ENCODE measurements around the gene APOBEC4. TPM values are rescaled to one million over a fixed set of nuclear protein-coding genes. Genes with fewer than 3 reads are reported as not detected.
A peak's percentile ranks its signal among the peaks of the same experiment; 100 is the strongest.

APOBEC4 gene
- total and polyA plus RNA-seq, 2 experiments from 2014 or later: not detected

GRCh38 chr1:183673605-183674323 lies 20.6 kb upstream of the APOBEC4 start:
- H3K9me3 ChIP-seq (ENCODE audit: low read depth): no peaks in the 10 kb centered on the region
- peaks cover 15% of the 10 kb centered on the region; the same call in 1 of the 2 replicates for H3K79me2 ChIP-seq (ENCODE audit: insufficient read depth)
- in situ Hi-C loops (cut with MboI): no loop called here
- DNase-seq: no peak
- no peaks in the 10 kb centered on the region for H4K20me1 ChIP-seq (ENCODE audit: insufficient read depth)
- no peak overlapping the region for H3K9ac ChIP-seq
- H3K4me3 ChIP-seq: no peak overlapping the region
- TF ChIP-seq EZH2phosphoT487 (IDR thresholded peaks at IDR 0.05; ENCODE audit: insufficient read depth, low read depth) (no peak), EZH2 (IDR thresholded peaks at IDR 0.05; ENCODE audit: insufficient read depth, poor library complexity, severe bottlenecking) (no peak)
- H3K4me1 ChIP-seq (ENCODE audit: insufficient read depth): peaks cover 34% of the 10 kb centered on the region
- H3K27ac ChIP-seq: no peak overlapping the region
- 97 to 98% methylated on average over 2 of the region's 2 CpGs for WGBS, 2 experiments (ENCODE audit: low coverage in 1 of 2, low lambda C conversion rate in 2 of 2, missing lambda C conversion rate in 2 of 2)
- H3K9me2 ChIP-seq (ENCODE audit: insufficient read depth): no peaks in the 10 kb centered on the region
- H2AFZ ChIP-seq: no peak overlapping the region
- no peak overlapping the region for H3K4me2 ChIP-seq (ENCODE audit: unreplicated experiment)
- H3K36me3 ChIP-seq (ENCODE audit: low read depth): no peaks in the 10 kb centered on the region
- peaks cover 11% of the 10 kb centered on the region for H3F3A ChIP-seq (ENCODE audit: insufficient read depth)
- no peaks in the 10 kb centered on the region for H3K27me3 ChIP-seq (replicated peaks; ENCODE audit: insufficient read depth)

- TF ChIP-seq EZH2phosphoT487 (IDR thresholded peaks at IDR 0.05; ENCODE audit: insufficient read depth, low read depth) (no peak), EZH2 (IDR thresholded peaks at IDR 0.05; ENCODE audit: insufficient read depth, poor library complexity, severe bottlenecking) (no peak)
- 93 to 100% methylated on average over 1 of the region's 1 CpG for WGBS, 2 experiments (ENCODE audit: low coverage in 1 of 2, low lambda C conversion rate in 2 of 2, missing lambda C conversion rate in 2 of 2)
- Histone ChIP-seq H3F3A (ENCODE audit: insufficient read depth) (peaks cover 4% of the 10 kb centered on the region; the same call in 1 of the 2 replicates), H3K9me2 (ENCODE audit: insufficient read depth) (no peaks in the 10 kb centered on the region), H3K27me3 (replicated peaks; ENCODE audit: insufficient read depth) (no peaks in the 10 kb centered on the region), H3K9ac (no peak overlapping the region), H3K27ac (no peak overlapping the region), H3K4me1 (ENCODE audit: insufficient read depth) (peaks cover 13% of the 10 kb centered on the region), H3K4me3 (no peak overlapping the region), H2AFZ (no peak overlapping the region), H3K4me2 (ENCODE audit: unreplicated experiment) (no peak overlapping the region), H3K79me2 (ENCODE audit: insufficient read depth) (peaks cover 12% of the 10 kb centered on the region; the same call in 1 of the 2 replicates), H4K20me1 (ENCODE audit: insufficient read depth) (no peaks in the 10 kb centered on the region), H3K36me3 (ENCODE audit: low read depth) (no peaks in the 10 kb centered on the region), H3K9me3 (ENCODE audit: low read depth) (no peaks in the 10 kb centered on the region)
- in situ Hi-C loops (cut with MboI): no loop called here
- no peak for DNase-seq
Measured at GRCh38 chr1:183670169-183670568, 17.1 kb upstream of the APOBEC4 start.

- Histone ChIP-seq H2AFZ (peak overlapping the region; percentile 72; the same call in 1 of the 2 replicates), H4K20me1 (ENCODE audit: insufficient read depth) (no peaks in the 10 kb centered on the region), H3K9me3 (ENCODE audit: low read depth) (no peaks in the 10 kb centered on the region), H3K4me1 (ENCODE audit: insufficient read depth) (peaks cover 19% of the 10 kb centered on the region), H3K9ac (no peak overlapping the region), H3K4me3 (no peak overlapping the region), H3F3A (ENCODE audit: insufficient read depth) (no peaks in the 10 kb centered on the region), H3K36me3 (ENCODE audit: low read depth) (no peaks in the 10 kb centered on the region), H3K27ac (no peak overlapping the region), H3K27me3 (replicated peaks; ENCODE audit: insufficient read depth) (no peaks in the 10 kb centered on the region), H3K79me2 (ENCODE audit: insufficient read depth) (no peaks in the 10 kb centered on the region), H3K4me2 (ENCODE audit: unreplicated experiment) (no peak overlapping the region), H3K9me2 (ENCODE audit: insufficient read depth) (no peaks in the 10 kb centered on the region)
- in situ Hi-C loops (cut with MboI): loop anchor here (10.0 kb wide), 2 partner anchors 258 to 388 kb away; no protein-coding TSS in a partner anchor
- DNase-seq: no peak
- TF ChIP-seq EZH2phosphoT487 (IDR thresholded peaks at IDR 0.05; ENCODE audit: insufficient read depth, low read depth): no peak
- TF ChIP-seq EZH2 (IDR thresholded peaks at IDR 0.05; ENCODE audit: insufficient read depth, poor library complexity, severe bottlenecking): no peak
- WGBS, 2 experiments (ENCODE audit: low coverage in 1 of 2, low lambda C conversion rate in 2 of 2, missing lambda C conversion rate in 2 of 2): 76 to 79% methylated on average over 3 of the region's 3 CpGs
Measured at GRCh38 chr1:183656355-183656754, 3.2 kb upstream of the APOBEC4 start.

- H3K9me3 ChIP-seq (ENCODE audit: low read depth): no peaks in the 10 kb centered on the region
- in situ Hi-C loops (cut with MboI): loop anchor here (10.0 kb wide), 2 partner anchors 259 to 389 kb away; no protein-coding TSS in a partner anchor
- peak; percentile 86 for DNase-seq
- H3K27me3 ChIP-seq (replicated peaks; ENCODE audit: insufficient read depth): no peaks in the 10 kb centered on the region
- no peaks in the 10 kb centered on the region for H3K79me2 ChIP-seq (ENCODE audit: insufficient read depth)
- no peaks in the 10 kb centered on the region for H3K9me2 ChIP-seq (ENCODE audit: insufficient read depth)
- TF ChIP-seq EZH2 (IDR thresholded peaks at IDR 0.05; ENCODE audit: insufficient read depth, poor library complexity, severe bottlenecking) (no peak), EZH2phosphoT487 (IDR thresholded peaks at IDR 0.05; ENCODE audit: insufficient read depth, low read depth) (no peak)
- peaks cover 19% of the 10 kb centered on the region for H3K4me1 ChIP-seq (ENCODE audit: insufficient read depth)
- H3K36me3 ChIP-seq (ENCODE audit: low read depth): no peaks in the 10 kb centered on the region
- peak overlapping the region; percentile 72 for H2AFZ ChIP-seq
- no peak overlapping the region for H3K27ac ChIP-seq
- 2 to 6% methylated on average over 4 of the region's 4 CpGs for WGBS, 2 experiments (ENCODE audit: low coverage in 1 of 2, low lambda C conversion rate in 2 of 2, missing lambda C conversion rate in 2 of 2)
- H3K4me3 ChIP-seq: no peak overlapping the region
- H3F3A ChIP-seq (ENCODE audit: insufficient read depth): no peaks in the 10 kb centered on the region
- peak overlapping the region; percentile 32 for H3K4me2 ChIP-seq (ENCODE audit: unreplicated experiment)
- H3K9ac ChIP-seq: peak overlapping the region; percentile 39
- no peaks in the 10 kb centered on the region for H4K20me1 ChIP-seq (ENCODE audit: insufficient read depth)
Measured at GRCh38 chr1:183655562-183656075, 2.5 kb upstream of the APOBEC4 start.
